Superior temporal gyrus (tissue), 1 donor: ENCODE data around the gene MYT1.
"Not testable (repeated sequence)": the region's sequence is repeated elsewhere in the genome, so short reads cannot be mapped to it uniquely, and the experiment has no call there.

ENCODE experiments used
- DNase-seq: peaks from one replicate; pipeline ENCODE4 v3.0.0-alpha.2; 2016; ENCODE audit errors: extremely low spot score

The MYT1 gene

DNA sequence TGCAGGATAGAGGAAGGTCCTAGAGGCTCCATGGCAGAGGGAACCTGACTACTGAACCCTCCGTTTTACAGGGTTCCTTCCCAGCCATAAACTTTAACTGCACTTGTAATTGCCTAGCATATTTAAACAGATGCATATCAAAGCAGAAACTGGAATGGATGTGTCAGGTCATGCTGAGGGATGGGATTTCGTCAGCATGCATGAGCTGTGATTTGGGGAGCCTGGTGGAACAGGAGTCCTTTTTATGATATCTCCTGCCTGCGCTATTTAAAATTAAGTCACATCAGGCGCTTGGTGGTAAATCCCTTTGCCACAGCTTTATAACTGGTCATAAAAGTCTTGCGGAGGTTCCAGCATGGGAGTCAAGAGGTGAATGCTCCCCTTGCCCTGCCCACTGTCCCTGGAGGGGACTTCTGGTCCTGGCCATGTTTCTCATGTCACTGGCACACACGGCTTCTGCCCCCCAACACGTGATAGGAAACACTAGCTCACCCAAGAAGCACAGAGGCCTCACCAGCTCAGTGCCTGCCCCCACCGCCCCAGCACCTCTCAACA, 65.3 kb downstream of the MYT1 start:
- DNase-seq, result no peak

- no peak for DNase-seq
Observed at GRCh38 chr20:64230461-64231145, 66.4 kb downstream of the MYT1 start.

DNA sequence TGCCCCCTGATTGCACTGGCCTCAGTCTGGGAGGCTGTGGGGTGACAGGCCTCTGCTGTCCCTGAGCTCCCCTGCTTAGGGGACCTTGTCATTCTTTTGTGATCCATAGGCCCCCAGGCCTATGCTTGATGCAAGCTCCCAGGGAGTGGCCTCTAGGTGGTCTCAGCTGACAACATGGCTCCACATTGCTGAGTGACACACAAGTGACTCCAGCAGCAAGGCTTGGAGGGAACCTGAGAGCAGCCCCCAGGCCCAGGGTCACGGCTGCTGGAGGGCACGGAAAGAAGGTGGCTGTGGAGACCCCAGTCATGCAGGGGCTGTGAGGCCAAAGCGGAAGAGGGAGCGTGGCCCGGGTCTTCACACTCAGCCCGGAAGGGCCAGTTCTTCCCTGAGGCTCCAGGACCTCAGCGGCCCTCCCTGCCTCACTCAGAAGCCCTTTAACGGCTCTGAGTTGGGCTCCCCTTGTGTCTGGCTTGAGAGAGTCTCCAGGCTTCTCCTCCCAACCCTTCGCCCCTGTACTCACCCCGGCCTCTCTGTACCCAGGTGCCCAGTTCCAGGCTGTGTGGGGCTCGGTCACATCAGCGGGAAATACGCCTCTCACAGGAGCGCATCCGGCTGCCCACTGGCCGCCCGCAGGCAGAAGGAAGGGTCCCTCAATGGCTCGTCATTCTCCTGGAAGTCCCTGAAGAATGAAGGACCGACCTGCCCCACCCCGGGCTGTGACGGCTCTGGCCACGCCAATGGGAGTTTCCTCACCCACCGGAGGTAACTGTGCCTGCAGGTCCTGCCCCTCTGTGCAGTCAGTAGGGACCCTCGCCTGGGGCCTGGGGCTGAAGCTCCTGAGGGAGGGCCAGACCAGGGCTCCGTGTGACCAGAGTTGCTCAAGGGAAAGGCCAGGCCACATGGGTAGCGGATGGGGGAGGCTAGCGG, 67.6 kb downstream of the MYT1 start:
- no peak for DNase-seq

- DNase-seq, result peak; percentile 35
Observed at GRCh38 chr20:64232794-64233193, 68.5 kb downstream of the MYT1 start.

GRCh38 chr20:64233725-64234124, 69.5 kb downstream of the MYT1 start:
- peak; percentile 25 for DNase-seq

DNA sequence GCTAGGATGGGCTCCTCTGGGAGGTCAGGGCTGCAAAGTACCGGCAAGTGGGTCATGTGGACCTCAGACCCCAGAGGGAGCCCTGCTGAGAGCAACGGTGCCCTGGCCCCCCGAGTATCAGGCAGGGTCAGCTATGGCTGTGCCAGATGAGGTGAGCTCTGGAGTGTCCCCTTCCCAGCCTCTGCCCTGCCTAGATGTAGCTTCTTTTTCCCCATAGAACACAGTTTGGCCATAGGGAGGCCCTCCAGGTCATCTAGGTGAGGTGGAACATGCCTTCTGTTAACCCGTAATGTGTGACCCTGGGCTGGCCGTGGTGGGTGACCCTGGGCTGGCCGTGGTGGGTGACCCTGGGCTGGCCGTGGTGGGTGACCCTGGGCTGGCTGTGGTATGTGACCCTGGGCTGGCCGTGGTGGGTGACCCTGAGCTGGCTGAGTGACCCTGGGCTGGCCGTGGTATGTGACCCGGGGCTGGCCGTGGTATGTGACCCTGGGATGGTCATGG, 70.1 kb downstream of the MYT1 start:
- no peak for DNase-seq

DNA sequence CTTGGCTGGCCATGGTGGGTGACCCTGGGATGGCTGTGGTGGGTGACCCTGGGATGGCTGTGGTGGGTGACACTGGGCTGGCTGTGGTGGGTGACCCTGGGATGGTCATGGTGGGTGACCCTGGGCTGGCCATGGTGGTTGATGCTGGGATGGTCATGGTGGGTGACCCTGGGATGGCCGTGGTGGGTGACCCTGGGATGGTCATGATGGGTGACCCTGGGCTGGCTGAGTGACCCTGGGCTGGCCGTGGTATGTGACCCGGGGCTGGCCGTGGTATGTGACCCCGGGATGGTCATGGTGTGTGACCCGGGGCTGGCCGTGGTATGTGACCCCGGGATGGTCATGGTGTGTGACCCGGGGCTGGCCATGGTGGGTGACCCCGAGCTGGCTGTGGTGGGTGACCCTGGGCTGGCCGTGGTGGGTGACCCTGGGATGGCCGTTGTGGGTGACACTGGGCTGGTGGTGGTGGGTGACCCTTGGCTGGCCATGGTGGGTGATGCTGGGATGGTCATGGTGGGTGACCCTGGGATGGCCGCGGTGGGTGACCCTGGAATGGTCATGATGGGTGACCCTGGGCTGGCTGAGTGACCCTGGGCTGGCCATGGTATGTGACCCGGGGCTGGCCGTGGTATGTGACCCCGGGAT, 70.8 kb downstream of the MYT1 start:
- DNase-seq, result not testable (repeated sequence)

DNA sequence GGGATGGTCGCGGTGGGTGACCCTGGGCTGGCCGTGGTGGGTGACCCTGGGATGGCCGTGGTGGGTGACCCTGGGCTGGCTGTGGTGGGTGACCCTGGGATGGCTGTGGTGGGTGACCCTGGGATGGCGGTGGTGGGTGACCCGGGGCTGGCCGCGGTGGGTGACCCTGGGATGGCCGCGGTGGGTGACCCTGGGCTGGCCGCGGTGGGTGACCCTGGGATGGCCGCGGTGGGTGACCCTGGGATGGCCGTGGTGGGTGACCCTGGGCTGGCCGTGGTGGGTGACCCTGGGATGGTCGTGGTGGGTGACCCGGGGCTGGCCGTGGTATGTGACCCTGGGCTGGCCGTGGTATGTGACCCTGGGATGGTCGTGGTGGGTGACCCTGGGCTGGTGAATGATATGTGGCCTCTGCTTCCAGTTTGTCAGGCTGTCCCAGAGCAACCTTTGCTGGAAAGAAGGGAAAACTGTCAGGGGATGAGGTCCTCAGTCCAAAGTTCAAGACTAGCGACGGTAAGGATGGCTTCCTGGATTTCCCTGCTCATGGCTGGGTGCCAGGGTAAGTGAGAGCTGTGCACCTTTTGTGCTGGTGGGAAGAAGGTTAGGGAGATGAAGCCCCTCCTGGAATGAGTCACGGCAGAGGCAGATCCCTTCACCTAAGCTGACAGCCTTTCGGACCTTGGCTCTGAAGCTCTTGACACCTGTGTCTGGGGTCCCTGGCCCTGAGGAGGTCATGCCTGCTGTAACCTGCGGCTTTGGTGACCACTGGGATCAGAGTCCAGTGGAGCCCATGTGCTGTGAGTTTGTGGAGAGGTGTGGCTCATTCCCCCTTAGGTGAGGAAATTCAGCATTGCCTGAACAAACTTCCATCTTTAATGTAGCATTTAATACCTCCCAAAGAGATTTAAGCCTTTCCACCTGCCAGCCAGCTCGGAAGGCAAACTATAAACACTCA, 72.2 kb downstream of the MYT1 start:
- no peak for DNase-seq

DNA sequence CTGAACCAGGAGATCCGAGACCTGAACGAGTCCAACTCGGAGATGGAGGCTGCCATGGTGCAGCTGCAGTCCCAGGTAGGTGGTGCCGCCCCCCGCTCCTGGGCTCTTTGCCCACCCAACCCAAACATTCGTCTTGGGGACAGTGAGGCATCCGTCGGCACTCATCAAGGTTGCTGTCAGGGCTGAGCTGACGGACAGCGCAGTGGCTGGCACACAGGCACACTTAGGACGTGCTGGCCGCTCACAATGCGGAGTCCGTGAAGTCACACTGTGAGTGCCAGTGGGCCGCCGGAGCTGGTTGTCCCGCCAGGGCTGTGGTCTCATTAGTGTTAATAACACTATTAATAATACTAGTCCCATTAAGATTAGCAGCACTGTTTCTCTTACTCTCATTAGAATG, 73.1 kb downstream of the MYT1 start:
- no peak for DNase-seq

GRCh38 chr20:64238115-64238825, 74.0 kb downstream of the MYT1 start:
- DNase-seq, result no peak

GRCh38 chr20:64238851-64239387, 74.7 kb downstream of the MYT1 start:
- no peak for DNase-seq

DNA sequence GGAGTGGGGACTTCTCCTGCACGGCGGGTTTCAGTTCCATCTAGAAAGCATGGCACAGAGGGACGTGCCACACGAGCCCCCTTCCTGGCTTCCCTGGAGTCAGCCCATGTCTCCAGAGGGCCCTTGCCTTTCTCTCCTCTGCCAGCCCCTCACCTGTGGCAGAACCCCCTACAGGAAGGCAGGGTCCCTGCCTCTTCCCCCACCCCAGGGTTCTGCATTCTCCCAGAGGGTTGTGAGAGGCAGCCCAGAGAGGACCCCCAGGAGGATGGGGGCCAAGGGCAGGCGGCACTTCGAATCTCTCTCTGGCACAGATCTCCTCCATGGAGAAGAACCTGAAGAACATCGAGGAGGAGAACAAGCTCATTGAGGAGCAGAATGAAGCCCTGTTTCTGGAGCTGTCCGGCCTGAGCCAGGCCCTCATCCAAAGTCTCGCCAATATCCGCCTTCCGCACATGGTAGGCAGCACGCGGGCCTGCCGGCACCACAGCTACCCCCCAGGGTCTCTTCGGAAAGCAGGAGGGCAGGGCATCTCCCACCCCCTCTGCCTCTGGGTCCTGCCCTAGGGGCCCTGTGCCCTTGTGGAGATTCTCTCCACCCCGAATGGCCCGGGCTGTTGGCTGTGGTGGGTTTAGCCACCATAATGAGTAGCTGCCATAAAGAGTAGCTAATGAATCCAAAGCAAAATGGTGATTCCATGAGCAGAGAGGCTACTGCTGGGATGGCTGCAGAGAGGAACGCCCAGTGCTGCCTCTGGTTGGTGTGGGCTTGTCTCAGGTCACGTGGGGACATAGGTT, 75.4 kb downstream of the MYT1 start:
- DNase-seq, result no peak

DNA sequence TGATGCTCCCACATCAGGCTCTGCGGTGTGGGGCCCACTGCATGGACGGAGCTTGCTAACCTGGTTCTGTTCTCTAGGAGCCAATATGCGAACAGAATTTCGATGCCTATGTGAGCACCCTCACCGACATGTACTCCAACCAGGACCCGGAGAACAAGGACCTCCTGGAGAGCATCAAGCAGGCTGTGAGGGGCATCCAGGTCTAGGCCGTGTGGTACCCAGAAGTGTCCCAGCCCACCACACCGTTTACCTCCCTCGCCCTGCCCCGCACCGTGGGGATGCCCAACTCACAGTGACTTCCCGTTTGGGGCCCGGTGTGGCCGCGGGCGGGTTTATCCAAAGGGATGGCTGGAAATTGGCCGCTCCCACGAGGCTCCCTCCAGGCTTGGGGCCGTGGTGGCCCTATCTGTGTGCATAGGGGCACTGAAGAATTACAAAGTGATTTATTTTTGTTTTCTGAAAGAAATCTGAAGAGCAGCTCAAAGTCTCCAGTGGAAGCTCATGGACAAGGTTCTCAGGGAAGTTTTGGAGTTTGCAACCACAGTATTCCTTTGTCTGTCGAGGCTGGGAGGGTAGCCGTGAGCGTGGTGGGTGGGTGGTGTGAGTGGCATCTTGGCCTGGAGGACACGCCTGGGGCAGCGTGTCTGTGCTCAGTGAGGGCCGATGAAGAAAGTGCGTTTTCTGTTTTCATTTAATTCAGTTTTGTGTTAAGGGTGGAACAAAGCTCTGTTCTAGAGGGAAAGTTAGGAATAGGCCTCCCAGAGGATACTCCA, 76.2 kb downstream of the MYT1 start:
- DNase-seq, result no peak

- no peak for DNase-seq
Observed at GRCh38 chr20:64241061-64241460, 76.8 kb downstream of the MYT1 start.

DNA sequence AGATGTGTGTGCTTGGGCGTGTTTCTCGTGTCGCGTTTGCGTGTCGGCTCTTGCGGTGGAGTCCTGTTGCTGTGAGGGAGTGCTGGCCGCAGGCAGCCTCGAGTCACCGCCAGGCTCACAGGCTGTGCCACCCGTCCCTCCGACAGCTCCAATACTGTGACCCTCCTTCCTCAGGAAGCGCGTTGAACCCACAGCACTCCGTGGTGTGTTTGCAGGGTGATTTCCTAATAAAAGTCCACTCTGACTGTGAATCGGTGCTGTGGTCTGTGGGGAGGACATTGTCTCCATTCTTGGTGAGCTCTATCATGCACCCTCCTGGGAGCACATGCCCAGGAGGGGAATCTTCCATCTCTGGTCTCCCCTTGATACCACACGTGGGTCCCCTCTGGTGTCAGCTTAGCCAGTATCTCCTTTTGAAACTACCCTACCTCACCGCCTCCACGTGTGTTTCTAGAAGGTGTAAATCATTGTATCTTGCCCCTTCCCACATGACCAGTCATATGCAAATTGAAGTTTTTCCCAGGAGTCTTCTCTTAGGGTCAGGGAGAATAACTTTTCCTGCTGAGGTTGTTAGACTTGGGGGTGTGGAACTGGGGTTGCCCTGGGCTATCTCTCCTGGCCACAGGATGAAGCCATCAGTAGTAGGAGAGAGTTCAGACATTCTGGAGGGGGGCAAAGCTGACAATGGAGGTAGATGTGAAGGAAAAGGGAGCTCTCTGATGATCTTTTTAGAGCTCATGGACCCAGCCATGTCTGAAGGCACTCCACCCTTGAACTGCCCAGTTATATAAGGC, 77.9 kb downstream of the MYT1 start:
- no peak for DNase-seq

- DNase-seq, result no peak
Observed at GRCh38 chr20:64242797-64243475, 78.7 kb downstream of the MYT1 start.

DNA sequence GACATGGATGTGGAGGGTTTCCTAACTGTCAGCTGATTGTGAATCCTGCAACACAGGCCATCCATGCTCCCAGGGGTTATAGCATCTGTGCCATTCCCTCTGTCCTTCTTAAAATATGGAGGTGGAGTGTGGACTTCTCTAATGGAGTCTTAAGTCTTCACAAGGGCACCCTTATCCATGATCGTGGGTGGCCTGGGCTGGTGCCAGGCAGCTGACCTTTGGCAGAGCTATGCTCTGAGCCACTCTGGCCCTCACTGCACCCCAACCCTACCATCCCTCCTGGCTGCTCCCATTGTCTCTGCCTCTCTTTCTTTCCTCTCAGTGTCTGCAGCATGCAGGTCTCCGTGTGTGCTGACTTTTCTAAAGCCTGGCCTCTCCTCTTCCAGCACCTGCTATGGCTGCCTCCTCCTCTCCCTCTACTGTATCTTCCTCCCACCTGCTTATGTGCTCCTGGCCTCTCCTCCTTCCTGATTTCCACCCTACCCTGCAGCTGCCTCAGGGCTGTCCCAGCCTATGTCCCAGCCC, 80.1 kb downstream of the MYT1 start:
- DNase-seq, result no peak
